ENCODE measurements around the gene SPRED1. TPM values are rescaled to one million over a fixed set of nuclear protein-coding genes. Genes with fewer than 3 reads are reported as not detected.

Gene SPRED1
- total RNA-seq, 4 donors from 2014 or later, result 8.6 to 26.5 (median 10.3) TPM

- intact Hi-C loops (cut with DNase I; ENCODE audit: low total_unique reads) (no loop called here), in situ Hi-C loops (cut with MboI; ENCODE audit: low pct_ligation_motif_present in 1 of 4, low pct_unique_long_range_greater_than_20kb in 1 of 4, low sequenced_read_pairs in 3 of 4) (no loop called here)
- 45 to 80% methylated on average over 2 of the region's 2 CpGs for WGBS, 2 donors (ENCODE audit: low coverage in 1 of 2)
- H3K36me3 ChIP-seq, result no peaks in the 10 kb centered on the region
- no peak for TF ChIP-seq POLR2AphosphoS5 (IDR thresholded peaks at IDR 0.05)
- no peak for DNase-seq
- no peaks in the 10 kb centered on the region for H3K9me3 ChIP-seq
- H3K27me3 ChIP-seq, result no peaks in the 10 kb centered on the region
- H3K27ac ChIP-seq, result no peak overlapping the region
- peaks cover 0 to 20% (median 3%) of the 10 kb centered on the region in 4 donors for H3K4me1 ChIP-seq
- no peak overlapping the region for H3K4me3 ChIP-seq
Observed at GRCh38 chr15:38307251-38307650, 54.6 kb downstream of the SPRED1 start.

GRCh38 chr15:38307861-38308641, 55.4 kb downstream of the SPRED1 start:
- 74 to 81% methylated on average over 5 of the region's 5 CpGs for WGBS, 2 donors (ENCODE audit: low coverage in 1 of 2)
- no peaks in the 10 kb centered on the region for H3K9me3 ChIP-seq
- H3K27me3 ChIP-seq, result no peaks in the 10 kb centered on the region
- intact Hi-C loops (cut with DNase I; ENCODE audit: low total_unique reads) (no loop called here), in situ Hi-C loops (cut with MboI; ENCODE audit: low pct_ligation_motif_present in 1 of 4, low pct_unique_long_range_greater_than_20kb in 1 of 4, low sequenced_read_pairs in 3 of 4) (no loop called here)
- H3K4me3 ChIP-seq, result no peak overlapping the region
- no peak for DNase-seq
- H3K27ac ChIP-seq, result no peak overlapping the region
- TF ChIP-seq POLR2A (IDR thresholded peaks at IDR 0.05), result no peak
- no peak for TF ChIP-seq EP300 (IDR thresholded peaks at IDR 0.05; ENCODE audit: low read depth)
- TF ChIP-seq CTCF (IDR thresholded peaks at IDR 0.05), result no peak
- peaks cover 0 to 14% (median 3%) of the 10 kb centered on the region in 4 donors for H3K4me1 ChIP-seq
- no peaks in the 10 kb centered on the region for H3K36me3 ChIP-seq

GRCh38 chr15:38308797-38309196, 56.2 kb downstream of the SPRED1 start:
- in situ Hi-C loops (cut with MboI; ENCODE audit: low pct_ligation_motif_present in 1 of 4, low pct_unique_long_range_greater_than_20kb in 1 of 4, low sequenced_read_pairs in 3 of 4), result no loop called here
- Histone ChIP-seq H3K4me3 (no peak overlapping the region), H3K36me3 (no peaks in the 10 kb centered on the region), H3K9me3 (no peaks in the 10 kb centered on the region), H3K27ac (no peak overlapping the region), H3K27me3 (no peaks in the 10 kb centered on the region), H3K4me1 (peaks cover 0 to 11% (median 3%) of the 10 kb centered on the region in 4 donors)
- TF ChIP-seq POLR2A (IDR thresholded peaks at IDR 0.05) (no peak), POLR2AphosphoS5 (IDR thresholded peaks at IDR 0.05) (no peak), CTCF (IDR thresholded peaks at IDR 0.05) (no peak), EP300 (IDR thresholded peaks at IDR 0.05; ENCODE audit: low read depth) (no peak)
- WGBS, 2 donors (ENCODE audit: low coverage in 1 of 2), result 70 to 85% methylated on average over 3 of the region's 3 CpGs
- no peak for DNase-seq
- intact Hi-C loops (cut with DNase I; ENCODE audit: low total_unique reads), result no loop called here

GRCh38 chr15:38312190-38312589, 59.6 kb downstream of the SPRED1 start:
- in situ Hi-C loops (cut with MboI; ENCODE audit: low pct_ligation_motif_present in 1 of 4, low pct_unique_long_range_greater_than_20kb in 1 of 4, low sequenced_read_pairs in 3 of 4), result no loop called here
- H3K9me3 ChIP-seq, result no peaks in the 10 kb centered on the region
- 83 to 90% methylated on average over 3 of the region's 3 CpGs for WGBS, 2 donors (ENCODE audit: low coverage in 1 of 2)
- H3K27me3 ChIP-seq, result no peaks in the 10 kb centered on the region
- no peak overlapping the region for H3K27ac ChIP-seq
- intact Hi-C loops (cut with DNase I; ENCODE audit: low total_unique reads), result no loop called here
- peaks cover 0 to 2% (median under 1%) of the 10 kb centered on the region in 4 donors for H3K4me1 ChIP-seq
- no peaks in the 10 kb centered on the region for H3K36me3 ChIP-seq
- no peak overlapping the region for H3K4me3 ChIP-seq
- no peak for DNase-seq
- TF ChIP-seq POLR2A (IDR thresholded peaks at IDR 0.05) (no peak), CTCF (IDR thresholded peaks at IDR 0.05) (no peak), POLR2AphosphoS5 (IDR thresholded peaks at IDR 0.05) (no peak), EP300 (IDR thresholded peaks at IDR 0.05; ENCODE audit: low read depth) (no peak)
